GM19452 (cell line): ENCODE results near the gene PARD3B.

Source experiments
- ATAC-seq: cut with Tn5 transposase; IDR thresholded peaks from one replicate; pipeline ENCODE4 v1.9.1; 2021; ENCODE audit not compliant: unreplicated experiment

PARD3B gene

GRCh38 chr2:205661281-205661680, 1116.0 kb downstream of the PARD3B start:
- no peak for ATAC-seq

- no peak for ATAC-seq
Observed at GRCh38 chr2:205662206-205662965, 1117.1 kb downstream of the PARD3B start.

GRCh38 chr2:205665791-205666190, 1120.5 kb downstream of the PARD3B start:
- ATAC-seq: no peak
